ENCODE results near the gene NEAT1.

DNA sequence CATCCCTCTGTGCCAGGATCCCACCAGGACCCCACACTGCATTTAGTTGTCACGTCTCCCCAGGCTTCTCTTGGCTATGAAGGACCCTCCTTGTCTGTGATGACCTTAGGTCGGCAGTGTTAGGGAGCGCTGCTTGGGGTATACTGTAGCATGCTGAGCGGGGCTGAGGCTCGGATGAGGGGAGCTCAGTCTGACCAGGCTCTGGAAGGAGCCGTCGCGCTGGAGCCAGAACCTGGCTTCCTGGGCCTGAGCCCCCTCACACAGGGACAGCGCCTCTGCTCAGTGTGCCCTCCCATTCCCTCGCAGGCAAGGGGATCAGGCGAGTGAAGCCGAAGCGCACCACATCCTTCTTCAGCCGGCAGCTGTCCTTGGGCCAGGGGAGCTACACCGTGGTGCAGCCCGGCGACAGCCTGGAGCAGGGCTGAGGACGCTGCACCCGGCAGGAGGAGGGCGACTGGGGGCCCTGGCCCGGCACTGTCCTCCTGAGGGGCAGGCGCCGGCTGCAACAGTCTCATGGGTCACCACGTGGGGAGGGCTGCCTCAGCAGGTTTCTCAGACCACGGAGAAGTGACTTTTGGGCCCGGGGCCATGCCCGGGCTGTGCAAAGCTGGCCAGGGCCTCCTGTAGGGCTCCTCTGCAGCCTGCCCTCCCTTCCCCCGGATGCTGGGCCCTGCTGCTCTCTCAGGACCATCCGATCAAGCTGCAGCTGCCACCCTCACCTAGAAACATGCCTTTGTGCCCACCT lies 11.5 kb upstream of the NEAT1 start:
- TF ChIP-seq, protein P1, sequence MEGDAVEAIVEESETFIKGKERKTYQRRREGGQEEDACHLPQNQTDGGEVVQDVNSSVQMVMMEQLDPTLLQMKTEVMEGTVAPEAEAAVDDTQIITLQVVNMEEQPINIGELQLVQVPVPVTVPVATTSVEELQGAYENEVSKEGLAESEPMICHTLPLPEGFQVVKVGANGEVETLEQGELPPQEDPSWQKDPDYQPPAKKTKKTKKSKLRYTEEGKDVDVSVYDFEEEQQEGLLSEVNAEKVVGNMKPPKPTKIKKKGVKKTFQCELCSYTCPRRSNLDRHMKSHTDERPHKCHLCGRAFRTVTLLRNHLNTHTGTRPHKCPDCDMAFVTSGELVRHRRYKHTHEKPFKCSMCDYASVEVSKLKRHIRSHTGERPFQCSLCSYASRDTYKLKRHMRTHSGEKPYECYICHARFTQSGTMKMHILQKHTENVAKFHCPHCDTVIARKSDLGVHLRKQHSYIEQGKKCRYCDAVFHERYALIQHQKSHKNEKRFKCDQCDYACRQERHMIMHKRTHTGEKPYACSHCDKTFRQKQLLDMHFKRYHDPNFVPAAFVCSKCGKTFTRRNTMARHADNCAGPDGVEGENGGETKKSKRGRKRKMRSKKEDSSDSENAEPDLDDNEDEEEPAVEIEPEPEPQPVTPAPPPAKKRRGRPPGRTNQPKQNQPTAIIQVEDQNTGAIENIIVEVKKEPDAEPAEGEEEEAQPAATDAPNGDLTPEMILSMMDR (IDR thresholded peaks at IDR 0.05) = no peak
- TF ChIP-seq POLR2A (IDR thresholded peaks at IDR 0.05) = no peak
- TF ChIP-seq POLR2AphosphoS5 (IDR thresholded peaks at IDR 0.05) = no peak
